Esophagus muscularis mucosa (tissue), 3 donors: ENCODE measurements around the gene LENG8.

Experiments
- POLR2A ChIP-seq: fragments of 450-650 bp; IDR thresholded peaks from one replicate; pipeline ENCODE4 v1.6.1; 2017; ENCODE audit warnings: antibody characterized with exemption, moderate library complexity, mild to moderate bottlenecking, low read depth
- TF ChIP-seq, protein P1 (sequence below), 3 experiments: fragments of 200-600 bp in 2 of 3; fragments of 450-650 bp in 1 of 3; sonication (generic) in 2 of 3; IDR thresholded peaks; one replicate each; pipeline ENCODE4 v1.5.1; 2017 to 2019; ENCODE audit warnings: antibody characterized with exemption in 3 of 3, mild to moderate bottlenecking in 2 of 3, moderate library complexity in 1 of 3

DNA sequence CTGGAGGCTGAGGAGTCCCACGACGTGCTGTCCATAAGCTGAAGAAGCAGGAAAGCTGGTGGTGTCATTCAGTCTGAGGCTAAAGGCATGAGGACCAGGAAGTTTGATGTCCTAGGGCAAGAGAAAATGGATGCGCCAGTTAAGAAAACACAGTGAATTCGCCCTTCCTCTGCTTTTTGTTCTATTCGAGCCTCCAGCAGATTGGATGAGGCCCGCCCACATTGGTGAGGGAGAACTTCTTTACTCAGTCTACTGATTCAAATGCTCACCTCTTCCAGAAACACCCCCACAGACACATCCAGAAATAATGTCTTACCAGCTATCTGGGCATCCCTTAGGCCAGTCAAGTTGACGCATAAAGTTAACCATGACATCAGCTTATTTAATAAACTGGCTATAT lies 41.2 kb upstream of the LENG8 start:
- TF ChIP-seq POLR2A: no peak
- TF ChIP-seq, protein P1, sequence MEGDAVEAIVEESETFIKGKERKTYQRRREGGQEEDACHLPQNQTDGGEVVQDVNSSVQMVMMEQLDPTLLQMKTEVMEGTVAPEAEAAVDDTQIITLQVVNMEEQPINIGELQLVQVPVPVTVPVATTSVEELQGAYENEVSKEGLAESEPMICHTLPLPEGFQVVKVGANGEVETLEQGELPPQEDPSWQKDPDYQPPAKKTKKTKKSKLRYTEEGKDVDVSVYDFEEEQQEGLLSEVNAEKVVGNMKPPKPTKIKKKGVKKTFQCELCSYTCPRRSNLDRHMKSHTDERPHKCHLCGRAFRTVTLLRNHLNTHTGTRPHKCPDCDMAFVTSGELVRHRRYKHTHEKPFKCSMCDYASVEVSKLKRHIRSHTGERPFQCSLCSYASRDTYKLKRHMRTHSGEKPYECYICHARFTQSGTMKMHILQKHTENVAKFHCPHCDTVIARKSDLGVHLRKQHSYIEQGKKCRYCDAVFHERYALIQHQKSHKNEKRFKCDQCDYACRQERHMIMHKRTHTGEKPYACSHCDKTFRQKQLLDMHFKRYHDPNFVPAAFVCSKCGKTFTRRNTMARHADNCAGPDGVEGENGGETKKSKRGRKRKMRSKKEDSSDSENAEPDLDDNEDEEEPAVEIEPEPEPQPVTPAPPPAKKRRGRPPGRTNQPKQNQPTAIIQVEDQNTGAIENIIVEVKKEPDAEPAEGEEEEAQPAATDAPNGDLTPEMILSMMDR (IDR thresholded peaks at IDR 0.05): no peak
